IPS-20b (cell line): ENCODE measurements around the gene SOAT1.
A peak's percentile ranks its signal among the peaks of the same experiment; 100 is the strongest.
"Not testable (repeated sequence)": the region's sequence is repeated elsewhere in the genome, so short reads cannot be mapped to it uniquely, and the experiment has no call there.

Experiments
- H3K27ac ChIP-seq: one replicate; pipeline ENCODE4 v1.5.1; 2013; ENCODE audit warnings: low read length
- H3K27me3 ChIP-seq: 2 replicates; pipeline ENCODE4 v1.6.1; 2013; ENCODE audit warnings: mild to moderate bottlenecking, low read length, inconsistent platforms; ENCODE audit not compliant: insufficient read depth
- H3K36me3 ChIP-seq: 2 replicates; pipeline ENCODE4 v1.6.1; 2013; ENCODE audit warnings: low read depth, mild to moderate bottlenecking, inconsistent platforms, low read length, moderate library complexity; ENCODE audit not compliant: insufficient read depth
- H3K4me1 ChIP-seq: 2 replicates; pipeline ENCODE4 v1.6.1; 2013; ENCODE audit warnings: mild to moderate bottlenecking, control low read depth, inconsistent platforms, low read length, moderate library complexity; ENCODE audit not compliant: insufficient read depth
- H3K4me3 ChIP-seq: 2 replicates; pipeline ENCODE4 v1.5.1; 2013; ENCODE audit warnings: mild to moderate bottlenecking, low read length, inconsistent platforms
- H3K9ac ChIP-seq: 2 replicates; pipeline ENCODE4 v1.6.1; 2013; ENCODE audit warnings: low read depth, mild to moderate bottlenecking, inconsistent platforms, low read length, moderate library complexity
- H3K9me3 ChIP-seq: 2 replicates; pipeline ENCODE4 v1.6.1; 2013; ENCODE audit warnings: mild to moderate bottlenecking, low read depth, low read length, inconsistent platforms; ENCODE audit not compliant: insufficient read depth

Gene SOAT1

GRCh38 chr1:179365342-179366092 is 71.9 kb downstream of the SOAT1 start, which contains the start of gene AXDND1:
Gene AXDND1 (plus strand): TSS chr1:179365971. CDS start chr1:179366510, 539 bp downstream.
- H3K9ac ChIP-seq, result peak within 1 kb of the TSS; percentile 91
- H3K4me3 ChIP-seq, result peak within 1 kb of the TSS; percentile 90
- H3K27me3 ChIP-seq, result no peaks in the 10 kb centered on the region
- no peaks in the 10 kb centered on the region for H3K36me3 ChIP-seq
- H3K4me1 ChIP-seq, result no peaks in the 10 kb centered on the region
- H3K27ac ChIP-seq, result peak within 1 kb of the TSS; percentile 40
- no peaks in the 10 kb centered on the region for H3K9me3 ChIP-seq

GRCh38 chr1:179366093-179366800 is 72.7 kb downstream of the SOAT1 start:
- Histone ChIP-seq H3K27ac (peak overlapping the region; percentile 40), H3K9ac (peak overlapping the region; percentile 91), H3K4me1 (no peaks in the 10 kb centered on the region), H3K27me3 (no peaks in the 10 kb centered on the region), H3K4me3 (peak overlapping the region; percentile 90), H3K36me3 (no peaks in the 10 kb centered on the region), H3K9me3 (no peaks in the 10 kb centered on the region)

DNA sequence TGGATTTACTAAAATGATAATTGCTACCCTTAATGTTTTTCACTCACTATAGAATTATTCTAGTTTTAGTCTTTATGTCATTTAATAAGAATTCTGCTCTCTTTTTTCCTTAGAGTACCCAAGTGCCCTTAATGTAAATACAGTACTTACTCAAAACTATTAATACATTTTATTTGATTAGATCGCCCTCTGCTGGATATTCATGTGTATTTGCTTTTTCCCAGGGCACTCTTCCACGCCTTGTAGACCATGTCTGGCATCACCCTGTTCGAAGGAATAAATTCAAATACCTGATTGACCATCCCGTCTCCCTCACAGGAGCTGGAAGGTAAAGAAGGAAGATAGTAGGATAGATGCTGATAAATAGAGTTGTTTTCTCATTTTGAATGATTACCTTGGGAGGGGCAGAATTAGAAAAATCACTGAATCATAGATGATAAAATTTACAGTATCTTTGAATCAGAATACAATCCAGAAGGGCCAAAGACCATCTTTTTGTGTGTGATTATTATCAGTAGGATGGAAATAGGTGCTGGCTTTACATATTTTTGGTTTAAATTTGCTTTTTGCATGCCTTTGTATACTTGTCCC is 76.2 kb downstream of the SOAT1 start:
- Histone ChIP-seq H3K4me1 (no peaks in the 10 kb centered on the region), H3K9ac (no peak overlapping the region), H3K9me3 (no peaks in the 10 kb centered on the region), H3K27ac (no peak overlapping the region), H3K27me3 (no peaks in the 10 kb centered on the region), H3K4me3 (no peak overlapping the region), H3K36me3 (no peaks in the 10 kb centered on the region)

DNA sequence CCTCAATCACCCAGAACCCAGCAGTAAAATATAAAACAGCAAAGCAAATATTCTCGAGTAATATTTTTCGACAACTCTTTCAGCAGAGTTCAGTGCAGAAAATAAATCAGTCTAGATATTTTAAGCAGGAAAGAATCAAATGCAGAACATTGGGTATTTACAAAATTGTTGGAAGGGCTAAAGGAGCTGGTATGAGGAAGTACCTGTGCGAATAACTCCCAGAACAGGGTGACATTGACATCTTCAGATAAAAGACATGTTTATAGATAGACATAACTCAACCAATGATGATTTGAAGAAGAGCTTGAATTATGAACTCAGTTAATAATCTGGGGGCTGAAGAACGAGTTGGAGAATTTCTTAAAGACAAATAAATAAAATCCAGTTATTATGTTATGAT is 78.6 kb downstream of the SOAT1 start:
- Histone ChIP-seq H3K36me3 (no peaks in the 10 kb centered on the region), H3K9ac (no peak overlapping the region), H3K9me3 (no peaks in the 10 kb centered on the region), H3K4me1 (no peaks in the 10 kb centered on the region), H3K27ac (no peak overlapping the region), H3K27me3 (no peaks in the 10 kb centered on the region), H3K4me3 (no peak overlapping the region)

- H3K9ac ChIP-seq, result no peak overlapping the region
- no peaks in the 10 kb centered on the region for H3K9me3 ChIP-seq
- H3K27me3 ChIP-seq, result no peaks in the 10 kb centered on the region
- H3K36me3 ChIP-seq, result no peaks in the 10 kb centered on the region
- H3K27ac ChIP-seq, result no peak overlapping the region
- H3K4me1 ChIP-seq, result no peaks in the 10 kb centered on the region
- no peak overlapping the region for H3K4me3 ChIP-seq
Measured at GRCh38 chr1:179376223-179376622, 82.6 kb downstream of the SOAT1 start.

GRCh38 chr1:179380299-179380698 is 86.7 kb downstream of the SOAT1 start:
- H3K4me3 ChIP-seq, result no peak overlapping the region
- no peak overlapping the region for H3K9ac ChIP-seq
- no peaks in the 10 kb centered on the region for H3K9me3 ChIP-seq
- no peaks in the 10 kb centered on the region for H3K4me1 ChIP-seq
- H3K36me3 ChIP-seq, result no peaks in the 10 kb centered on the region
- H3K27me3 ChIP-seq, result no peaks in the 10 kb centered on the region
- H3K27ac ChIP-seq, result no peak overlapping the region

DNA sequence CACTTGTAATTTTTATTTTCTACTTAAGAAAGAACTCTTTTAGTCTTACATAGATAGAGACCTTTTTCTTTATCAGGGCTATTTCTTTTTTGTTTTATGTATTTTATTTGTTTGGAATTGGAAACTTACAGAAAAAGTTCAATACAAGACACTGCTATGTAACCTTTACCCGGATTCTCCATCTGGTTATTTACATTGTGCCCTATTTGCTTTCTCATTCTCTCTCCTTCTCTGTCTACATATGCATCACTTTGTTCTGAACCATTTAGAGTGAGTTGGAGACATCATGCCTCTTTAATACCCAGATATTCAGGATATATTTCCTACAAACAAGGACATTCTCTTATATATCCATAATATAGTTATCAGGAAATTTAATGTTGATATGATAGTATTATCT is 90.4 kb downstream of the SOAT1 start:
- Histone ChIP-seq H3K4me1 (no peaks in the 10 kb centered on the region), H3K9ac (no peak overlapping the region), H3K27me3 (no peaks in the 10 kb centered on the region), H3K36me3 (no peaks in the 10 kb centered on the region), H3K4me3 (no peak overlapping the region), H3K9me3 (no peaks in the 10 kb centered on the region), H3K27ac (no peak overlapping the region)

DNA sequence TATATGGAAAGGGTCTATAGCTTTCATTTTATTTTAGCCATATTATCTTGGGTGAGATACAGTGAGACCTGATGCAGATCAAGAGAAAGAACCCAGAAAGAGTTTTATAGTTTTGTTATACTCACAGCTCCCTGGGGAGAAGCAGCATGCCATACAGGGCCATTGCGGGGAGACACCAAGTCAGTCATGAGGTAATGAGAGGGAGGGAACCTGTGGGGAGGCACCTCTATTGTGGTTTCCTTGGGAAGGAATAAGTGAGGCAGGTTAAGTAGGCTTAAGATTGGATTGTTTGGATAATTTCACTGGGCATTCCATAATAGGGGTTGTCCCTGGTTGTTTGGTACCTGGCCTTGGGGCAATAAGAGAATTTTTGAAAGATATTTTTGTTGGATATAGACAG is 91.9 kb downstream of the SOAT1 start:
- no peaks in the 10 kb centered on the region for H3K36me3 ChIP-seq
- no peaks in the 10 kb centered on the region for H3K9me3 ChIP-seq
- H3K27me3 ChIP-seq, result no peaks in the 10 kb centered on the region
- H3K27ac ChIP-seq, result no peak overlapping the region
- H3K9ac ChIP-seq, result no peak overlapping the region
- no peak overlapping the region for H3K4me3 ChIP-seq
- no peaks in the 10 kb centered on the region for H3K4me1 ChIP-seq

GRCh38 chr1:179393721-179394120 is 100.1 kb downstream of the SOAT1 start:
- H3K4me3 ChIP-seq, result no peak overlapping the region
- no peaks in the 10 kb centered on the region for H3K36me3 ChIP-seq
- H3K27ac ChIP-seq, result no peak overlapping the region
- no peak overlapping the region for H3K9ac ChIP-seq
- H3K27me3 ChIP-seq, result no peaks in the 10 kb centered on the region
- H3K4me1 ChIP-seq, result no peaks in the 10 kb centered on the region
- peaks cover 4% of the 10 kb centered on the region; the same call in 1 of the 2 replicates for H3K9me3 ChIP-seq

DNA sequence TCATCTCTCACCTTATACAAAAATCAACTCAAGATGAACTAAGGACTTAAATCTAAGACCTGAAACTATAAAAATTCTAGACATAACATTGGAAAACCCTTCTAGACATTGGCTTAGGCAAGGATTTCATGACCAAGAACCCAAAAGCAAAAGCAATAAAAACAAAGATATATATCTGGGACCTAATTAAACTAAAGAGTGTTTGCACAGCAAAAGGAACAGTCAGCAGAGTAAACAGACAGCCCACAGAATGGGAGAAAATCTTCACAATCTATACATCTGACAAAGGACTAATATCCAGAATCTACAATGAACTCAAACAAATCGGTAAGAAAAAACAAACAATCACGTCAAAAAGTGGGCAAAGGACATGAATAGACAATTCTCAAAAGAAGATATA is 105.8 kb downstream of the SOAT1 start:
- not testable (repeated sequence) for H3K9ac ChIP-seq, H3K27me3 ChIP-seq, H3K9me3 ChIP-seq, H3K27ac ChIP-seq, H3K36me3 ChIP-seq, H3K4me1 ChIP-seq, H3K4me3 ChIP-seq
